Stomach smooth muscle (tissue), 2 donors: ENCODE measurements around the gene ANKS1A.
A peak's percentile ranks its signal among the peaks of the same experiment; 100 is the strongest.

Experiments
- H3K27ac ChIP-seq: one replicate; pipeline ENCODE4 v1.7.0; 2013; ENCODE audit warnings: mild to moderate bottlenecking, low read length, inconsistent platforms
- H3K27me3 ChIP-seq, 2 donors: one replicate each; pipeline ENCODE4 v1.7.0; 2013; ENCODE audit warnings: low read length in 2 of 2; ENCODE audit not compliant: insufficient read depth in 2 of 2, control insufficient read depth in 1 of 2
- H3K36me3 ChIP-seq, 2 donors: one replicate each; pipeline ENCODE4 v1.7.0; 2013; ENCODE audit warnings: low read length in 2 of 2; ENCODE audit not compliant: control insufficient read depth in 2 of 2, insufficient read depth in 2 of 2
- H3K4me1 ChIP-seq: one replicate; pipeline ENCODE4 v1.7.0; 2013; ENCODE audit warnings: low read length; ENCODE audit not compliant: control insufficient read depth, insufficient read depth
- H3K4me3 ChIP-seq, 2 donors: one replicate each; pipeline ENCODE4 v1.7.0; 2013; ENCODE audit warnings: low read length in 2 of 2
- H3K9ac ChIP-seq, 2 donors: one replicate each; pipeline ENCODE4 v1.7.0; 2013; ENCODE audit warnings: low read length in 2 of 2, mild to moderate bottlenecking in 1 of 2
- H3K9me3 ChIP-seq, 2 donors: one replicate each; pipeline ENCODE4 v1.7.0; 2013; ENCODE audit warnings: low read length in 2 of 2; ENCODE audit not compliant: control insufficient read depth in 2 of 2
- donor health status: healthy.
- donor health status: Pancreatic carcinoma.

Gene ANKS1A

GRCh38 chr6:35085359-35086281 lies 196.6 kb downstream of the ANKS1A start:
- Histone ChIP-seq H3K4me3 (no peak overlapping the region), H3K27me3 (no peaks in the 10 kb centered on the region), H3K27ac (peak overlapping the region; percentile 66), H3K9ac (no peak overlapping the region), H3K36me3 (peaks cover 69 to 82% of the 10 kb centered on the region in 2 donors), H3K9me3 (no peaks in the 10 kb centered on the region), H3K4me1 (peaks cover 63% of the 10 kb centered on the region)

- Histone ChIP-seq H3K9ac (no peak overlapping the region), H3K4me1 (peaks cover 69% of the 10 kb centered on the region), H3K27me3 (no peaks in the 10 kb centered on the region), H3K4me3 (no peak overlapping the region), H3K36me3 (peaks cover 66 to 75% of the 10 kb centered on the region in 2 donors), H3K9me3 (no peaks in the 10 kb centered on the region), H3K27ac (peak overlapping the region; percentile 49)
Measured at GRCh38 chr6:35086282-35086632, 197.2 kb downstream of the ANKS1A start.

DNA sequence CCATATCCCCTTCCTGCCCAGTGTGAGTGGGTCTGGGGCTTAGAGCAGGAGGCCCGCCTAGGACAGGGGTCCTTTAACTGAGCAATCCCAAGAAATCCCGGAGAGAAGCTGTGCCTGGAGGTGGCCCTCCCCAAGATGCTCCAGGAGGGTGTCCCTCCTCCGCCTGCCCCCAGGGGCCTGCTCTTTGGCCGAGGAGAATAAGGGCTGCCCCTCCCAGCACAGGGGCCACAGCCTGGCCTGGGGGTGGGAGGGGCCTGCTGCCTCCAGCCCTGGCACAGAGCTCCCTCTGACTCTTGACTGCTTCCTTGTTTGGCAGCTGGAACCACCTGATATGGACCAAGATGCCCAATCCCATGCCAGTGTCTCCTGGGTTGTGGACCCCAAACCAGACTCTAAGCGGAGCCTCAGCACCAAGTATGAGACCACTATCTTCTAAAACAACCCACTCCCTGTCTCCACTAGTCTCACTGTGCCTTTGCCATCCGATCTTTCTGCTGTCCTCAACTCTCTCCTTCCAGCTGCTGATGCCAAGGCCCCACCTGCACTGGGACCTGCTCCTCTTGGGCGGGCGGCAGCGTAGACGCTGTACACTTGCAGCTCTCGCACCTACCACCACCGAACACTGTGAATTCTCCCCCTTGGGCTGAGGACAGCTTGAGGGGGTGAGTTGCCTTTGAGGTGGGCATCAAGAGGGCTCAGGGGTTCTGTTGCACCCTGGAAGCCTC lies 197.7 kb downstream of the ANKS1A start:
- Histone ChIP-seq H3K4me3 (no peak overlapping the region), H3K9me3 (no peaks in the 10 kb centered on the region), H3K27ac (peak overlapping the region; percentile 49), H3K27me3 (no peaks in the 10 kb centered on the region), H3K9ac (no peak overlapping the region), H3K4me1 (peaks cover 72% of the 10 kb centered on the region), H3K36me3 (peaks cover 62 to 70% of the 10 kb centered on the region in 2 donors)

GRCh38 chr6:35087361-35088280 lies 198.6 kb downstream of the ANKS1A start:
- no peaks in the 10 kb centered on the region for H3K9me3 ChIP-seq
- H3K36me3 ChIP-seq = peaks cover 55 to 62% of the 10 kb centered on the region in 2 donors
- no peak overlapping the region for H3K9ac ChIP-seq
- H3K4me1 ChIP-seq = peaks cover 78% of the 10 kb centered on the region
- no peaks in the 10 kb centered on the region for H3K27me3 ChIP-seq
- no peak overlapping the region for H3K4me3 ChIP-seq
- H3K27ac ChIP-seq = peak overlapping the region; percentile 76

DNA sequence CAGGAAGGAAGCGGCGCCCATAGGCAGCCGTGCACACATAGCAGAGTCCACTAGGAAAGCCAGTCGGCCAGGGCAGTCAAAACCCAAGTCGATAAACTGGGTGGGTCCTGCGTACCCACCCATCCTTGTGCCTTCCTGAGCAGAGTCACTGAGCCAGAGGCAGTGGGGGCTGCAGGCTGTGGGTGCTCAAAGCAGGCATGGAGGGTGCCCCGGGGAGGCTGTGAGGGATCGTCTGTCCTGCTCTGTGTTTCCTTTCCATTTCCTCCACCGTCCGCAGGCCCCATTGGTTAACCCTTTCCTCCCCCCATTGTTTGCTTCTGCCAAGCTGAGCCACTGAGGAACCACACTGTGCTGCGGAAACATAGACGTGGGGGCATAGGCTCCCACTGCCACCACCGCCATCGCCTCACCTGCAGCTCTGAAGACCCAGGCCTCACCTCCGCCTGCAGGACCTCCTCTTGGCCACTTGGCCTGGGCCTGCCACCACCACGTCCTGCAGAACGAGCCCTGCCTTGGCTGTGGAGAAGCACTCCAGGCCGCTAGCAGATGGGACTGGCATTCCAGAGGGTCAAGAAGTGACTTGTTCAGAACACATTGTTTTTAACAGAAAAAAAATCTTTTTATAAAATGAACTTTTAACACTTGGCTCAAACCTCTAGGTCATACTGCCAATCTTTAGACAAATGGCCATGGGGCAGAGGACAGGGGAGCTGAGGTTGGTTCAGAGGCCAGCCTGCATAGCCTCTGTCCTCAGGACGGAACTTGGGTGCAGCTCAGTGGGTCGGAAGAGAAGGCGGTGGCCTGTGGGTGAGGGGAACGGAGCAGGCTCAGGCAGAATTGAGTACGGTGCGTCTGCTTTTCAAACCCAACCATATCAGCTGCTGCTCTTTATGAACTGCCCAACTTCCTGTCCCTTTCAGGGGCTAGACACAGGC lies 199.5 kb downstream of the ANKS1A start:
- Histone ChIP-seq H3K27me3 (no peaks in the 10 kb centered on the region), H3K36me3 (peaks cover 50 to 54% of the 10 kb centered on the region in 2 donors), H3K4me1 (peaks cover 80% of the 10 kb centered on the region), H3K9ac (no peak overlapping the region), H3K4me3 (no peak overlapping the region), H3K27ac (peak overlapping the region; percentile 76), H3K9me3 (no peaks in the 10 kb centered on the region)

- Histone ChIP-seq H3K4me1 (peaks cover 75% of the 10 kb centered on the region), H3K27me3 (no peaks in the 10 kb centered on the region), H3K9ac (peak overlapping the region in 1 of 2 donors; percentile 36), H3K9me3 (no peaks in the 10 kb centered on the region), H3K36me3 (peaks cover 44 to 51% of the 10 kb centered on the region in 2 donors), H3K4me3 (no peak overlapping the region), H3K27ac (peak overlapping the region; percentile 76)
Measured at GRCh38 chr6:35089216-35089934, 200.3 kb downstream of the ANKS1A start.

- Histone ChIP-seq H3K27me3 (no peaks in the 10 kb centered on the region), H3K9ac (peak overlapping the region in 1 of 2 donors; percentile 36), H3K9me3 (no peaks in the 10 kb centered on the region), H3K4me3 (no peak overlapping the region), H3K36me3 (peaks cover 39 to 45% of the 10 kb centered on the region in 2 donors), H3K27ac (peak overlapping the region; percentile 76), H3K4me1 (peaks cover 69% of the 10 kb centered on the region)
Measured at GRCh38 chr6:35089935-35090505, 201.0 kb downstream of the ANKS1A start.

GRCh38 chr6:35090734-35091133 lies 201.7 kb downstream of the ANKS1A start:
- H3K27me3 ChIP-seq = no peaks in the 10 kb centered on the region
- peaks cover 32 to 38% of the 10 kb centered on the region in 2 donors for H3K36me3 ChIP-seq
- H3K9me3 ChIP-seq = no peaks in the 10 kb centered on the region
- H3K4me1 ChIP-seq = peaks cover 71% of the 10 kb centered on the region
- H3K9ac ChIP-seq = no peak overlapping the region
- H3K4me3 ChIP-seq = no peak overlapping the region
- H3K27ac ChIP-seq = peak overlapping the region; percentile 76
